ENCODE data around the gene TRAM2. TPM values are rescaled to one million over a fixed set of nuclear protein-coding genes. Genes with fewer than 3 reads are reported as not detected.

TRAM2 gene
- total and polyA plus RNA-seq, 4 donors, result 7.3 to 20.3 (median 13.0) TPM

DNA sequence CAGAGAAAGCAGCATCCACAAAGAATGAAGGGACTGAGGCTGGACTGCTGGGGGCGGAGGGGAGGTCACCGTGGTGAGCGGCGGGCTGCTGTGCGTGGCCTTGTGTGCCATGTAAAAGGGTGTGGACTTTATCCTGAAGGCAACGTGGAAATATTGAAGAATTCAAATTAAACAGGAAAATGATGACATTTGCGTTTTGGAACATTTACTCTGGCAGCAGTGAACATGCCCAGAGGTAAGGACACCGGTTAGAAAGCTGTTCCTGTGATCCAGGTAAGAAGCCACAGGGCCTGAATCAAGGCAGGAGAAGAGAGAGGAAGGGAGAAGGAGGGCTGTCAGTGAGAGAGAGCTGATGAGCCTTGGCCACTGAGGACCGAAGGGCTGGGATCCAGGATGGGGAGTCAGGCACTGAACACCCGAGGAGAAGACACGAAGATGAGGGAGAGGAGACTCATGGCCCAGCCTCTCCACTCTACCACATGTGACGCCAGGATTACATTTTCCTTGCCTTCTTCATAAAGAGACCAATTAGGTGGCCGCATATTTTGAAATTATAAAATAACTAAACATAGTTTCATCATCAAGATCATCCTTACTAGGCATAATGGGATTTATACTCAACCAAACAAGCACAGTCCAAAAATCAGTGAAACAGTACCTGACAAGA lies 58.4 kb downstream of the TRAM2 start:
- Histone ChIP-seq H3K27me3 (ENCODE audit: control insufficient read depth in 4 of 4, insufficient read depth in 4 of 4, low read length in 3 of 4) (no peaks in the 10 kb centered on the region), H3K27ac (ENCODE audit: low read depth in 1 of 2, low read length in 2 of 2) (peak overlapping the region; percentile 96 to 99), H3K9ac (ENCODE audit: low read depth in 1 of 2, low read length in 2 of 2) (peak overlapping the region in 1 of 2 donors; percentile 74), H3K4me1 (ENCODE audit: control insufficient read depth in 4 of 4, insufficient read depth in 4 of 4, low read length in 3 of 4) (peaks cover 10 to 55% (median 23%) of the 10 kb centered on the region in 4 donors), H3K9me3 (ENCODE audit: control insufficient read depth in 4 of 4, low read length in 3 of 4) (no peaks in the 10 kb centered on the region), H3K4me3 (ENCODE audit: low read depth in 1 of 3, low read length in 3 of 3) (no peak overlapping the region), H3K36me3 (ENCODE audit: control insufficient read depth in 4 of 4, insufficient read depth in 3 of 4, low read depth in 1 of 4, low read length in 3 of 4) (peaks cover 0 to 11% (median 3%) of the 10 kb centered on the region in 4 donors)
- TF ChIP-seq, protein P1, sequence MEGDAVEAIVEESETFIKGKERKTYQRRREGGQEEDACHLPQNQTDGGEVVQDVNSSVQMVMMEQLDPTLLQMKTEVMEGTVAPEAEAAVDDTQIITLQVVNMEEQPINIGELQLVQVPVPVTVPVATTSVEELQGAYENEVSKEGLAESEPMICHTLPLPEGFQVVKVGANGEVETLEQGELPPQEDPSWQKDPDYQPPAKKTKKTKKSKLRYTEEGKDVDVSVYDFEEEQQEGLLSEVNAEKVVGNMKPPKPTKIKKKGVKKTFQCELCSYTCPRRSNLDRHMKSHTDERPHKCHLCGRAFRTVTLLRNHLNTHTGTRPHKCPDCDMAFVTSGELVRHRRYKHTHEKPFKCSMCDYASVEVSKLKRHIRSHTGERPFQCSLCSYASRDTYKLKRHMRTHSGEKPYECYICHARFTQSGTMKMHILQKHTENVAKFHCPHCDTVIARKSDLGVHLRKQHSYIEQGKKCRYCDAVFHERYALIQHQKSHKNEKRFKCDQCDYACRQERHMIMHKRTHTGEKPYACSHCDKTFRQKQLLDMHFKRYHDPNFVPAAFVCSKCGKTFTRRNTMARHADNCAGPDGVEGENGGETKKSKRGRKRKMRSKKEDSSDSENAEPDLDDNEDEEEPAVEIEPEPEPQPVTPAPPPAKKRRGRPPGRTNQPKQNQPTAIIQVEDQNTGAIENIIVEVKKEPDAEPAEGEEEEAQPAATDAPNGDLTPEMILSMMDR (IDR thresholded peaks at IDR 0.05; ENCODE audit: low read depth, low read length, missing input control), result no peak
- TF ChIP-seq FOXA2 (IDR thresholded peaks at IDR 0.05) (peak; percentile 66), JUND (IDR thresholded peaks at IDR 0.05) (peak in 1 of 2 donors; percentile 65), HNF4A (conservative IDR thresholded peaks at IDR 0.05) (peak; percentile 88 to 91), GABPA (IDR thresholded peaks at IDR 0.05 in 1 of 2, conservative IDR thresholded peaks at IDR 0.05 in 1 of 2) (no peak), HNF4G (IDR thresholded peaks at IDR 0.05) (peak; percentile 71), SP1 (IDR thresholded peaks at IDR 0.05) (peak; percentile 92), ATF3 (IDR thresholded peaks at IDR 0.05) (peak; percentile 45), ZBTB33 (IDR thresholded peaks at IDR 0.05) (peak; percentile 18), NR2F2 (IDR thresholded peaks at IDR 0.05) (peak; percentile 20), YY1 (IDR thresholded peaks at IDR 0.05) (peak; percentile 21), REST (IDR thresholded peaks at IDR 0.05) (peak; percentile 64), RAD21 (IDR thresholded peaks at IDR 0.05) (peak in 1 of 2 donors; percentile 60), EGR1 (IDR thresholded peaks at IDR 0.05; ENCODE audit: low read depth in 2 of 2) (peak; percentile 32 to 60), FOXA1 (IDR thresholded peaks at IDR 0.05) (no peak), TAF1 (conservative IDR thresholded peaks at IDR 0.05) (peak; percentile 2), RXRA (IDR thresholded peaks at IDR 0.05) (peak; percentile 87 to 90)
- TF ChIP-seq, protein P2, sequence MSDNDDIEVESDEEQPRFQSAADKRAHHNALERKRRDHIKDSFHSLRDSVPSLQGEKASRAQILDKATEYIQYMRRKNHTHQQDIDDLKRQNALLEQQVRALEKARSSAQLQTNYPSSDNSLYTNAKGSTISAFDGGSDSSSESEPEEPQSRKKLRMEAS (IDR thresholded peaks at IDR 0.05), result peak; percentile 76
- 53% methylated on average over 13 of the region's 13 CpGs for WGBS
- no peak for DNase-seq (ENCODE audit: low spot score)

Measured in liver (tissue), 9 donors.